HepG2 (cell line): ENCODE data around the gene JAM2.

Experiments used
- ELF4 ChIP-seq: sonication (generic); formaldehyde crosslinking; IDR thresholded peaks from 2 replicates; pipeline ENCODE4 v1.5.0; 2020; ENCODE audit warnings: missing genetic modification reagents, mild to moderate bottlenecking, moderate library complexity, borderline replicate concordance
- ETV6 ChIP-seq: sonication (generic); formaldehyde crosslinking; conservative IDR thresholded peaks from 2 replicates; pipeline ENCODE4 v1.4.0; 2020; ENCODE audit warnings: missing genetic modification reagents
- HHEX ChIP-seq: IDR thresholded peaks from 2 replicates; pipeline ENCODE4 v1.6.1; 2016; ENCODE audit warnings: control low read depth
- POLR2A ChIP-seq, 2 experiments: IDR thresholded peaks; 2 replicates each; pipeline ENCODE4 v1.6.1; 2011; ENCODE audit warnings: low read depth in 2 of 2, low read length in 2 of 2, mild to moderate bottlenecking in 1 of 2, moderate library complexity in 1 of 2; ENCODE audit not compliant: insufficient read depth in 1 of 2
- SIN3A ChIP-seq: IDR thresholded peaks from 2 replicates; pipeline ENCODE4 v1.6.1; 2011; ENCODE audit warnings: low read depth, mild to moderate bottlenecking, control low read depth, low read length, borderline replicate concordance
- ZNF121 ChIP-seq: sonication (generic); formaldehyde crosslinking; IDR thresholded peaks from 2 replicates; pipeline ENCODE4 v1.5.0; 2020; ENCODE audit warnings: mild to moderate bottlenecking, missing genetic modification reagents
- ZNF615 ChIP-seq: sonication (generic); formaldehyde crosslinking; IDR thresholded peaks from 2 replicates; pipeline ENCODE4 v1.5.0; 2020; ENCODE audit warnings: mild to moderate bottlenecking, missing genetic modification reagents, borderline replicate concordance
- ZNF687 ChIP-seq: sonication (generic); formaldehyde crosslinking; IDR thresholded peaks from 2 replicates; pipeline ENCODE4 v1.5.1; 2020; ENCODE audit warnings: mild to moderate bottlenecking, missing genetic modification reagents, moderate library complexity
- ZNF790 ChIP-seq: sonication (generic); formaldehyde crosslinking; IDR thresholded peaks from 2 replicates; pipeline ENCODE4 v1.8.0; 2022; ENCODE audit warnings: missing genetic modification reagents, mild to moderate bottlenecking, borderline replicate concordance
- TF ChIP-seq, protein P1 (sequence below): sonication (generic); formaldehyde crosslinking; IDR thresholded peaks from 2 replicates; pipeline ENCODE4 v1.9.0; 2021; ENCODE audit warnings: missing genetic modification reagents, mild to moderate bottlenecking, borderline replicate concordance
- TF ChIP-seq, protein P2 (sequence below): sonication (generic); formaldehyde crosslinking; IDR thresholded peaks from 2 replicates; pipeline ENCODE4 v1.4.0; 2020; ENCODE audit warnings: mild to moderate bottlenecking, missing genetic modification reagents, borderline replicate concordance
- TF ChIP-seq, protein P3 (sequence below): sonication (generic); formaldehyde crosslinking; IDR thresholded peaks from 2 replicates; pipeline ENCODE4 v1.4.0; 2020; ENCODE audit warnings: missing genetic modification reagents

DNA sequence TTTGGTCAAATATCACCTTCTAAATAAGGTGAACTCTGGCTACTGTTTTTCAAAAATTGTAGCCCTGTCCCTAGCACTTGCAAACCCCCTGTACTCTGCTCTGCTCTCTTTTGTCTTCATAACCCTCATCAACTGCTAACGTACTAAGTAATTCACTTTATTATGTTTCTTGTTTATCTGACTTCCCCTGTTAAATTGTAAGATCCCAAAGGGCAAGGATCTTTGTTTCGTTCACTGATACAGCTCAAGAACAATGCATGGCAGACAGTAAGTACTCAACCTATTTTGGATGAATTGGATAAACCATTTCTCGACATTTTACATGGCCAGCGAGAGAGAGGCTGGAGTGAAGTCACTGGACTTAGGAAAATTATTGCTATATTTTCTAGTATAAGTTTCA lies 48.7 kb downstream of the JAM2 start:
- TF ChIP-seq ZNF687 (no peak), ZNF615 (no peak), ELF4 (CRISPR knock-in tag) (no peak), ETV6 (CRISPR knock-in tag) (no peak), SIN3A (no peak), ZNF121 (CRISPR knock-in tag) (no peak), ZNF790 (CRISPR knock-in tag) (no peak), POLR2A (IDR thresholded peaks at IDR 0.05; ENCODE audit: insufficient read depth in 1 of 2, low read depth in 2 of 2, low read length in 2 of 2) (no peak), HHEX (CRISPR knock-in tag) (no peak)
- TF ChIP-seq, protein P1, sequence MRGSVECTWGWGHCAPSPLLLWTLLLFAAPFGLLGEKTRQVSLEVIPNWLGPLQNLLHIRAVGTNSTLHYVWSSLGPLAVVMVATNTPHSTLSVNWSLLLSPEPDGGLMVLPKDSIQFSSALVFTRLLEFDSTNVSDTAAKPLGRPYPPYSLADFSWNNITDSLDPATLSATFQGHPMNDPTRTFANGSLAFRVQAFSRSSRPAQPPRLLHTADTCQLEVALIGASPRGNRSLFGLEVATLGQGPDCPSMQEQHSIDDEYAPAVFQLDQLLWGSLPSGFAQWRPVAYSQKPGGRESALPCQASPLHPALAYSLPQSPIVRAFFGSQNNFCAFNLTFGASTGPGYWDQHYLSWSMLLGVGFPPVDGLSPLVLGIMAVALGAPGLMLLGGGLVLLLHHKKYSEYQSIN (CRISPR knock-in tag) = no peak
- TF ChIP-seq, protein P2, sequence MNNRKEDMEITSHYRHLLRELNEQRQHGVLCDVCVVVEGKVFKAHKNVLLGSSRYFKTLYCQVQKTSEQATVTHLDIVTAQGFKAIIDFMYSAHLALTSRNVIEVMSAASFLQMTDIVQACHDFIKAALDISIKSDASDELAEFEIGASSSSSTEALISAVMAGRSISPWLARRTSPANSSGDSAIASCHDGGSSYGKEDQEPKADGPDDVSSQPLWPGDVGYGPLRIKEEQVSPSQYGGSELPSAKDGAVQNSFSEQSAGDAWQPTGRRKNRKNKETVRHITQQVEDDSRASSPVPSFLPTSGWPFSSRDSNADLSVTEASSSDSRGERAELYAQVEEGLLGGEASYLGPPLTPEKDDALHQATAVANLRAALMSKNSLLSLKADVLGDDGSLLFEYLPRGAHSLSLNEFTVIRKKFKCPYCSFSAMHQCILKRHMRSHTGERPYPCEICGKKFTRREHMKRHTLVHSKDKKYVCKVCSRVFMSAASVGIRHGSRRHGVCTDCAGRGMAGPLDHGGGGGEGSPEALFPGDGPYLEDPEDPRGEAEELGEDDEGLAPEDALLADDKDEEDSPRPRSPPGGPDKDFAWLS (CRISPR knock-in tag) = no peak
- TF ChIP-seq, protein P3, sequence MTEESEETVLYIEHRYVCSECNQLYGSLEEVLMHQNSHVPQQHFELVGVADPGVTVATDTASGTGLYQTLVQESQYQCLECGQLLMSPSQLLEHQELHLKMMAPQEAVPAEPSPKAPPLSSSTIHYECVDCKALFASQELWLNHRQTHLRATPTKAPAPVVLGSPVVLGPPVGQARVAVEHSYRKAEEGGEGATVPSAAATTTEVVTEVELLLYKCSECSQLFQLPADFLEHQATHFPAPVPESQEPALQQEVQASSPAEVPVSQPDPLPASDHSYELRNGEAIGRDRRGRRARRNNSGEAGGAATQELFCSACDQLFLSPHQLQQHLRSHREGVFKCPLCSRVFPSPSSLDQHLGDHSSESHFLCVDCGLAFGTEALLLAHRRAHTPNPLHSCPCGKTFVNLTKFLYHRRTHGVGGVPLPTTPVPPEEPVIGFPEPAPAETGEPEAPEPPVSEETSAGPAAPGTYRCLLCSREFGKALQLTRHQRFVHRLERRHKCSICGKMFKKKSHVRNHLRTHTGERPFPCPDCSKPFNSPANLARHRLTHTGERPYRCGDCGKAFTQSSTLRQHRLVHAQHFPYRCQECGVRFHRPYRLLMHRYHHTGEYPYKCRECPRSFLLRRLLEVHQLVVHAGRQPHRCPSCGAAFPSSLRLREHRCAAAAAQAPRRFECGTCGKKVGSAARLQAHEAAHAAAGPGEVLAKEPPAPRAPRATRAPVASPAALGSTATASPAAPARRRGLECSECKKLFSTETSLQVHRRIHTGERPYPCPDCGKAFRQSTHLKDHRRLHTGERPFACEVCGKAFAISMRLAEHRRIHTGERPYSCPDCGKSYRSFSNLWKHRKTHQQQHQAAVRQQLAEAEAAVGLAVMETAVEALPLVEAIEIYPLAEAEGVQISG = no peak
